Sigmoid colon (tissue), 4 donors: ENCODE data around the gene OR52W1.

Experiments
- CTCF ChIP-seq, 4 experiments: fragments of 450-650 bp in 3 of 4; fragments of 200-600 bp in 1 of 4; IDR thresholded peaks; one replicate each; pipeline ENCODE4 v1.5.1; 2016 to 2019; ENCODE audit warnings: antibody characterized with exemption in 4 of 4, mild to moderate bottlenecking in 3 of 4, moderate library complexity in 2 of 4
- EP300 ChIP-seq, 4 donors: sonication (generic); formaldehyde crosslinking; IDR thresholded peaks; one replicate each; pipeline ENCODE4 v1.6.1; 2017; ENCODE audit warnings: antibody characterized with exemption in 4 of 4
- POLR2A ChIP-seq, 2 donors: fragments of 450-650 bp; IDR thresholded peaks; one replicate each; pipeline ENCODE4 v1.6.1; 2016; ENCODE audit warnings: antibody characterized with exemption in 2 of 2, mild to moderate bottlenecking in 2 of 2, moderate library complexity in 2 of 2

- TF ChIP-seq CTCF (IDR thresholded peaks at IDR 0.05) (no peak), EP300 (IDR thresholded peaks at IDR 0.05) (no peak), POLR2A (IDR thresholded peaks at IDR 0.05) (no peak)
Measured at GRCh38 chr11:6196396-6196795, 2.6 kb upstream of the OR52W1 start.
